Measurements from ENCODE around the gene PLEKHA6.

DNA sequence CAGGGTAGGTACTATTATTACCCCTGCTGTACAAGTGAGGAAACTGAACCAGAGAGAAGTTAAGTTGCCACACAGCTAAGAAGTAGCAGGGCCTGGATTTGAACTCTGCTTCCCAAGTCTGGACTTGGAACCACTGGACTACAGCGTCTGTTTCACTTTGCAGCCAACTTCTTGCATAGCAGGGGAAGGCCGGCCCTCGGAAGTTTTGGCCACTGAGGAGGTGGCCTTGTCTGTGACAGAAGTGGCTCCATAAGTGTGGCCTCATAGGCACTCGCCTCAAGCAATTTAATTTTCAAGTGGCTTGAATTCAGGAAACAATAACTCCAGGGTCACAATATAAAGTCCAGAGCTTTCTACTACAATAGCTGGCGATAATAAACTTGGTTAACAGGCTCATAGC lies 41.4 kb downstream of the PLEKHA6 start:
- TF ChIP-seq POLR2A (IDR thresholded peaks at IDR 0.05; ENCODE audit: control extremely low read depth in 1 of 2, low read depth in 2 of 2, low read length in 2 of 2), result no peak
- TF ChIP-seq, protein P1, sequence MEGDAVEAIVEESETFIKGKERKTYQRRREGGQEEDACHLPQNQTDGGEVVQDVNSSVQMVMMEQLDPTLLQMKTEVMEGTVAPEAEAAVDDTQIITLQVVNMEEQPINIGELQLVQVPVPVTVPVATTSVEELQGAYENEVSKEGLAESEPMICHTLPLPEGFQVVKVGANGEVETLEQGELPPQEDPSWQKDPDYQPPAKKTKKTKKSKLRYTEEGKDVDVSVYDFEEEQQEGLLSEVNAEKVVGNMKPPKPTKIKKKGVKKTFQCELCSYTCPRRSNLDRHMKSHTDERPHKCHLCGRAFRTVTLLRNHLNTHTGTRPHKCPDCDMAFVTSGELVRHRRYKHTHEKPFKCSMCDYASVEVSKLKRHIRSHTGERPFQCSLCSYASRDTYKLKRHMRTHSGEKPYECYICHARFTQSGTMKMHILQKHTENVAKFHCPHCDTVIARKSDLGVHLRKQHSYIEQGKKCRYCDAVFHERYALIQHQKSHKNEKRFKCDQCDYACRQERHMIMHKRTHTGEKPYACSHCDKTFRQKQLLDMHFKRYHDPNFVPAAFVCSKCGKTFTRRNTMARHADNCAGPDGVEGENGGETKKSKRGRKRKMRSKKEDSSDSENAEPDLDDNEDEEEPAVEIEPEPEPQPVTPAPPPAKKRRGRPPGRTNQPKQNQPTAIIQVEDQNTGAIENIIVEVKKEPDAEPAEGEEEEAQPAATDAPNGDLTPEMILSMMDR (IDR thresholded peaks at IDR 0.05; ENCODE audit: control extremely low read depth in 1 of 3, insufficient read depth in 1 of 3, low read depth in 1 of 3, low read length in 3 of 3), result no peak
- no peak for TF ChIP-seq EZH2 (IDR thresholded peaks at IDR 0.05; ENCODE audit: low read depth, low read length, severe bottlenecking)
- no peak for TF ChIP-seq FOSL1 (IDR thresholded peaks at IDR 0.05; ENCODE audit: insufficient read depth, low read depth, low read length)
- no peak for TF ChIP-seq EP300 (IDR thresholded peaks at IDR 0.05; ENCODE audit: borderline replicate concordance in 1 of 2, low read depth in 2 of 2, low read length in 2 of 2)
- TF ChIP-seq CHD2 (IDR thresholded peaks at IDR 0.05; ENCODE audit: low read length), result no peak
- TF ChIP-seq KDM4A (IDR thresholded peaks at IDR 0.05; ENCODE audit: low read depth, low read length, severe bottlenecking), result no peak
- no peak for TF ChIP-seq POLR2AphosphoS5 (IDR thresholded peaks at IDR 0.05; ENCODE audit: low read depth, low read length)
- no peak for TF ChIP-seq ASH2L (IDR thresholded peaks at IDR 0.05; ENCODE audit: low read length)
- TF ChIP-seq SP1 (IDR thresholded peaks at IDR 0.05; ENCODE audit: low read depth, low read length), result no peak
